HepG2 (cell line): ENCODE data around the gene MEAF6. TPM values are rescaled to one million over a fixed set of nuclear protein-coding genes. Genes with fewer than 3 reads are reported as not detected.
A peak's percentile ranks its signal among the peaks of the same experiment; 100 is the strongest.

Experiments
- ELF1 ChIP-seq: sonication (generic); formaldehyde crosslinking; IDR thresholded peaks from 2 replicates; pipeline ENCODE4 v1.4.0; 2020; ENCODE audit warnings: missing genetic modification reagents
- ETV5 ChIP-seq: IDR thresholded peaks from 2 replicates; pipeline ENCODE4 v1.6.1; 2018; ENCODE audit warnings: missing biosample characterization, missing genetic modification reagents, inconsistent platforms, borderline replicate concordance
- FOXA3 ChIP-seq: IDR thresholded peaks from 2 replicates; pipeline ENCODE4 v1.6.1; 2016; ENCODE audit warnings: missing genetic modification reagents, missing compliant biosample characterization
- HNF4G ChIP-seq, 2 experiments: sonication (generic) in 1 of 2; formaldehyde crosslinking in 1 of 2; IDR thresholded peaks; 2 replicates each; pipeline versions ENCODE4 v1.4.0 to v1.6.1; 2011 to 2020; ENCODE audit warnings: borderline replicate concordance in 2 of 2, low read depth in 2 of 2, mild to moderate bottlenecking in 2 of 2, low read length in 1 of 2, missing genetic modification reagents in 1 of 2, moderate library complexity in 1 of 2
- LCORL ChIP-seq, 2 experiments: fragments of 450-650 bp in 1 of 2; sonication (generic) in 1 of 2; formaldehyde crosslinking in 1 of 2; IDR thresholded peaks; 2 replicates each; pipeline versions ENCODE4 v1.5.0 to v1.6.1; 2017 to 2020; ENCODE audit warnings: antibody characterized with exemption in 1 of 2, missing genetic modification reagents in 1 of 2
- MEIS1 ChIP-seq: sonication (generic); formaldehyde crosslinking; IDR thresholded peaks from 2 replicates; pipeline ENCODE4 v1.9.0; 2021; ENCODE audit warnings: mild to moderate bottlenecking, missing genetic modification reagents, moderate library complexity, borderline replicate concordance
- MEIS2 ChIP-seq: sonication (generic); formaldehyde crosslinking; IDR thresholded peaks from 2 replicates; pipeline ENCODE4 v1.9.0; 2021; ENCODE audit warnings: mild to moderate bottlenecking, missing genetic modification reagents
- PBX2 ChIP-seq: IDR thresholded peaks from 2 replicates; pipeline ENCODE4 v1.6.1; 2016; ENCODE audit warnings: control low read depth
- PCBP2 ChIP-seq: fragments of 200-400 bp; formaldehyde crosslinking; optimal IDR thresholded peaks from 2 replicates; pipeline ENCODE3; 2018; ENCODE audit warnings: low read length, low read depth; ENCODE audit not compliant: poor library complexity, severe bottlenecking
- SCMH1 ChIP-seq: sonication (generic); formaldehyde crosslinking; IDR thresholded peaks from 2 replicates; pipeline ENCODE4 v1.9.0; 2021; ENCODE audit warnings: missing genetic modification reagents, mild to moderate bottlenecking, borderline replicate concordance
- TSC22D2 ChIP-seq: sonication (generic); formaldehyde crosslinking; IDR thresholded peaks from 2 replicates; pipeline ENCODE4 v1.5.1; 2020; ENCODE audit warnings: missing genetic modification reagents, mild to moderate bottlenecking, borderline replicate concordance
- ZEB1 ChIP-seq: IDR thresholded peaks from 2 replicates; pipeline ENCODE4 v1.6.1; 2012; ENCODE audit warnings: mild to moderate bottlenecking, low read depth, inconsistent platforms; ENCODE audit not compliant: insufficient replicate concordance
- ZNF253 ChIP-seq: sonication (generic); formaldehyde crosslinking; IDR thresholded peaks from 2 replicates; pipeline ENCODE4 v1.8.0; 2022; ENCODE audit warnings: mild to moderate bottlenecking, missing genetic modification reagents, borderline replicate concordance
- ZNF367 ChIP-seq: sonication (generic); formaldehyde crosslinking; IDR thresholded peaks from 2 replicates; pipeline ENCODE4 v1.4.0; 2020; ENCODE audit warnings: missing genetic modification reagents, borderline replicate concordance
- ZNF549 ChIP-seq: sonication (generic); formaldehyde crosslinking; IDR thresholded peaks from 2 replicates; pipeline ENCODE4 v1.5.0; 2020; ENCODE audit warnings: missing genetic modification reagents
- ZNF558 ChIP-seq: sonication (generic); formaldehyde crosslinking; IDR thresholded peaks from 2 replicates; pipeline ENCODE4 v1.9.0; 2022; ENCODE audit warnings: mild to moderate bottlenecking, missing genetic modification reagents, borderline replicate concordance
- ZNF563 ChIP-seq: sonication (generic); formaldehyde crosslinking; IDR thresholded peaks from 2 replicates; pipeline ENCODE4 v1.8.0; 2022; ENCODE audit warnings: mild to moderate bottlenecking, moderate library complexity, missing genetic modification reagents
- ZNF644 ChIP-seq: IDR thresholded peaks from 2 replicates; pipeline ENCODE4 v1.6.1; 2016; ENCODE audit warnings: low read depth
- ZNF839 ChIP-seq: sonication (generic); formaldehyde crosslinking; IDR thresholded peaks from 2 replicates; pipeline ENCODE4 v1.4.0; 2020; ENCODE audit warnings: missing genetic modification reagents, mild to moderate bottlenecking, borderline replicate concordance
- polyA plus RNA-seq, 8 experiments: library from polyadenylated mRNA; depleted of rRNA in 3 of 8; stranded (reverse) in 7 of 8; unstranded in 1 of 8; fragments of >200 nt; fragmentation: Illumina TruSeq in 4 of 8; extraction: Trizol in 4 of 8; gene quantifications; 2 replicates each; pipeline versions ENCODE4 v1.2.1 to v1.2.3, GENCODE V29; 2011 to 2016; ENCODE audit warnings: low read depth in 4 of 8, missing spikeins in 1 of 8, mixed read lengths in 1 of 8; ENCODE audit not compliant: insufficient read depth in 1 of 8
- total RNA-seq, 5 experiments: library from RNA; depleted of rRNA; stranded (reverse); fragments of >200 nt; fragmentation: Illumina TruSeq; extraction: Trizol; gene quantifications; 2 replicates each; pipeline ENCODE4 v1.2.3, GENCODE V29; 2016; ENCODE audit warnings: low read depth in 1 of 5
- TF ChIP-seq, protein P1 (sequence below): IDR thresholded peaks from 2 replicates; pipeline ENCODE4 v1.6.1; 2016; ENCODE audit warnings: mild to moderate bottlenecking
- TF ChIP-seq, protein P2 (sequence below): IDR thresholded peaks from 2 replicates; pipeline ENCODE4 v1.6.1; 2012; ENCODE audit warnings: inconsistent platforms
- TF ChIP-seq, protein P3 (sequence below): sonication (generic); formaldehyde crosslinking; IDR thresholded peaks from 2 replicates; pipeline ENCODE4 v1.4.0; 2020; ENCODE audit warnings: missing genetic modification reagents

Gene MEAF6
- total and polyA plus RNA-seq, 2 of the 13 experiments (the other 11 are each of a cell fraction or from before 2014, with no cell fraction given), result 29.5 to 45.6 TPM

DNA sequence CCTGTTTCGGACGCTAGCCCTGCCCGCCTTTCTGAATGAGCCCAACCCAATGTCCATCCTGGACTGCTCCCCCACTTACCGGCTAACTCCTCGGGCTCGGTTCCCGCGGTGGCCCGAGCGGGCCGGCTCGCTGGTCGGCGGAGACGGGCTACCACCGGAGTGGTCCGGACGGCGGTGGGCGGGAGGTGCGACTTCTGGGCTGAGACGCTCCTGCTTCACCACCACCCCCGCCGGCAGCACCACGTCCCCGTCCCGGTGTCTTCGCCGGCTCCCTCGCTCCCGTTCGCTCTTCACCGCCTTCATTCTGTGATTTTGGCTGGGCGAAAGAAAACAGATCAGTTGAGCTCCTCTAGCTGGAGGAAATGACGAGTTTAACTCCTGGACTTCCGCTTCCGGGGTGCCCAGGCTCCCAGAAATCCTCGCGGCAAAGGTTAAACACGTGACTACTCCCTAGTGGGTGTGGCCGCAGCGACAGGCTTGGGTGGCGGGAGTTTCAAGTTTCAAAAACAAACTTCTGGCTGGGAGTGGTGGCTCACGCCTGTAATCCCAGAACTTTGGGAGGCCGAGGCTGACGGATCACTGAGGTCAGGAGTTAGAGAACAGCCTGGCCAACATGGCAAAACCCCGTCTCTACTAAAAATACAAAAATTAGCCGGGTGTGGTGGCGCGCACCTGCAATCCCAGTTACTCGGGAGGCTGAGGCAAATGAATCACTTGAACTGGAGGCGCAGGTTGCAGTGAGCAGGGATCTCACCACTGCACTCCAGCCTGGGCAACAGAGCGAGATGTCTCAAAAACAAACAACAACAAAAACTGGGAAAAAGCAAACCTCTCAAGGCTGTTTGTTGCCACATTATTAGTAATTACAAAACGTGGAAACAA lies 39.6 kb upstream of the MEAF6 start, which contains the start of gene SNIP1 (continued):
- TF ChIP-seq PBX2 (CRISPR knock-in tag), result no peak
- no peak for TF ChIP-seq ZNF367
- no peak for TF ChIP-seq SCMH1
- TF ChIP-seq HNF4G (IDR thresholded peaks at IDR 0.05; ENCODE audit: borderline replicate concordance, low read depth, low read length), result no peak
- TF ChIP-seq HNF4G (CRISPR knock-in tag; IDR thresholded peaks at IDR 0.05; ENCODE audit: borderline replicate concordance, low read depth), result no peak
- no peak for TF ChIP-seq ZNF839
- no peak for TF ChIP-seq ZNF549 (CRISPR knock-in tag)
- TF ChIP-seq ZNF644 (CRISPR knock-in tag), result no peak
- TF ChIP-seq ZNF253 (CRISPR knock-in tag), result 0 out of 2 replicates have a peak, but pooled peaks have one; percentile 48
- TF ChIP-seq ZNF563 (CRISPR knock-in tag), result peak; percentile 16; the same call in 1 of the 2 replicates
- TF ChIP-seq, protein P1, sequence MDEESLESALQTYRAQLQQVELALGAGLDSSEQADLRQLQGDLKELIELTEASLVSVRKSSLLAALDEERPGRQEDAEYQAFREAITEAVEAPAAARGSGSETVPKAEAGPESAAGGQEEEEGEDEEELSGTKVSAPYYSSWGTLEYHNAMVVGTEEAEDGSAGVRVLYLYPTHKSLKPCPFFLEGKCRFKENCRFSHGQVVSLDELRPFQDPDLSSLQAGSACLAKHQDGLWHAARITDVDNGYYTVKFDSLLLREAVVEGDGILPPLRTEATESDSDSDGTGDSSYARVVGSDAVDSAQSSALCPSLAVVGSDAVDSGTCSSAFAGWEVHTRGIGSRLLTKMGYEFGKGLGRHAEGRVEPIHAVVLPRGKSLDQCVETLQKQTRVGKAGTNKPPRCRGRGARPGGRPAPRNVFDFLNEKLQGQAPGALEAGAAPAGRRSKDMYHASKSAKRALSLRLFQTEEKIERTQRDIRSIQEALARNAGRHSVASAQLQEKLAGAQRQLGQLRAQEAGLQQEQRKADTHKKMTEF (CRISPR knock-in tag), result peak; percentile 78
- no peak for TF ChIP-seq ZEB1
- TF ChIP-seq TSC22D2 (CRISPR knock-in tag), result no peak
- no peak for TF ChIP-seq MEIS2 (CRISPR knock-in tag)
- TF ChIP-seq, protein P2, sequence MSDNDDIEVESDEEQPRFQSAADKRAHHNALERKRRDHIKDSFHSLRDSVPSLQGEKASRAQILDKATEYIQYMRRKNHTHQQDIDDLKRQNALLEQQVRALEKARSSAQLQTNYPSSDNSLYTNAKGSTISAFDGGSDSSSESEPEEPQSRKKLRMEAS, result peak; percentile 75
- peak; percentile 95 for TF ChIP-seq ELF1
- TF ChIP-seq, protein P3, sequence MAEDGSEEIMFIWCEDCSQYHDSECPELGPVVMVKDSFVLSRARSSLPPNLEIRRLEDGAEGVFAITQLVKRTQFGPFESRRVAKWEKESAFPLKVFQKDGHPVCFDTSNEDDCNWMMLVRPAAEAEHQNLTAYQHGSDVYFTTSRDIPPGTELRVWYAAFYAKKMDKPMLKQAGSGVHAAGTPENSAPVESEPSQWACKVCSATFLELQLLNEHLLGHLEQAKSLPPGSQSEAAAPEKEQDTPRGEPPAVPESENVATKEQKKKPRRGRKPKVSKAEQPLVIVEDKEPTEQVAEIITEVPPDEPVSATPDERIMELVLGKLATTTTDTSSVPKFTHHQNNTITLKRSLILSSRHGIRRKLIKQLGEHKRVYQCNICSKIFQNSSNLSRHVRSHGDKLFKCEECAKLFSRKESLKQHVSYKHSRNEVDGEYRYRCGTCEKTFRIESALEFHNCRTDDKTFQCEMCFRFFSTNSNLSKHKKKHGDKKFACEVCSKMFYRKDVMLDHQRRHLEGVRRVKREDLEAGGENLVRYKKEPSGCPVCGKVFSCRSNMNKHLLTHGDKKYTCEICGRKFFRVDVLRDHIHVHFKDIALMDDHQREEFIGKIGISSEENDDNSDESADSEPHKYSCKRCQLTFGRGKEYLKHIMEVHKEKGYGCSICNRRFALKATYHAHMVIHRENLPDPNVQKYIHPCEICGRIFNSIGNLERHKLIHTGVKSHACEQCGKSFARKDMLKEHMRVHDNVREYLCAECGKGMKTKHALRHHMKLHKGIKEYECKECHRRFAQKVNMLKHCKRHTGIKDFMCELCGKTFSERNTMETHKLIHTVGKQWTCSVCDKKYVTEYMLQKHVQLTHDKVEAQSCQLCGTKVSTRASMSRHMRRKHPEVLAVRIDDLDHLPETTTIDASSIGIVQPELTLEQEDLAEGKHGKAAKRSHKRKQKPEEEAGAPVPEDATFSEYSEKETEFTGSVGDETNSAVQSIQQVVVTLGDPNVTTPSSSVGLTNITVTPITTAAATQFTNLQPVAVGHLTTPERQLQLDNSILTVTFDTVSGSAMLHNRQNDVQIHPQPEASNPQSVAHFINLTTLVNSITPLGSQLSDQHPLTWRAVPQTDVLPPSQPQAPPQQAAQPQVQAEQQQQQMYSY, result no peak
- TF ChIP-seq MEIS1, result no peak
- TF ChIP-seq ETV5, result peak; percentile 43; the same call in 1 of the 2 replicates
- no peak for TF ChIP-seq ZNF558
- TF ChIP-seq FOXA3 (CRISPR knock-in tag), result peak; percentile 10; the same call in 1 of the 2 replicates
- no peak for TF ChIP-seq PCBP2
- TF ChIP-seq LCORL (IDR thresholded peaks at IDR 0.05), result no peak
- no peak; the same call in none of the 2 replicates for TF ChIP-seq LCORL (CRISPR knock-in tag; IDR thresholded peaks at IDR 0.05)
